NCI-H2081 treated with DMSO at 0.1 percent for 48 hours (cell line): ENCODE measurements around the gene HES5.
"Not testable (repeated sequence)": the region's sequence is repeated elsewhere in the genome, so short reads cannot be mapped to it uniquely, and the experiment has no call there.

Experiments used
- DNase-seq: peaks from one replicate; lab custom pipeline; 2025; lab: John Stamatoyannopoulos, UW

Gene HES5

GRCh38 chr1:2529784-2530512, at the start of gene HES5:
TSS of gene HES5 (minus strand) at chr1:2530263. CDS start at chr1:2530164, 99 bp downstream.
- DNase-seq: no peak

GRCh38 chr1:2578758-2579118, 48.7 kb upstream of the HES5 start:
- DNase-seq: no peak

- DNase-seq: not testable (repeated sequence)
Observed at GRCh38 chr1:2577565-2578075, 47.6 kb upstream of the HES5 start.

- no peak for DNase-seq
Observed at GRCh38 chr1:2575801-2576663, 46.0 kb upstream of the HES5 start.

GRCh38 chr1:2574350-2574749, 44.3 kb upstream of the HES5 start:
- DNase-seq: no peak

GRCh38 chr1:2573250-2573920, 43.3 kb upstream of the HES5 start:
- no peak for DNase-seq

- DNase-seq: no peak
Observed at GRCh38 chr1:2571348-2571747, 41.3 kb upstream of the HES5 start.

- no peak for DNase-seq
Observed at GRCh38 chr1:2570332-2570731, 40.3 kb upstream of the HES5 start.

- DNase-seq: not testable (repeated sequence)
Observed at GRCh38 chr1:2569703-2570102, 39.6 kb upstream of the HES5 start.

GRCh38 chr1:2569060-2569459, 39.0 kb upstream of the HES5 start:
- no peak for DNase-seq

GRCh38 chr1:2568187-2568816, 38.2 kb upstream of the HES5 start:
- not testable (repeated sequence) for DNase-seq

GRCh38 chr1:2567083-2567679, 37.1 kb upstream of the HES5 start:
- no peak for DNase-seq

- no peak for DNase-seq
Observed at GRCh38 chr1:2566101-2567045, 36.3 kb upstream of the HES5 start.

- DNase-seq: no peak
Observed at GRCh38 chr1:2564815-2565374, 34.8 kb upstream of the HES5 start.

GRCh38 chr1:2564006-2564814, 34.1 kb upstream of the HES5 start:
- no peak for DNase-seq

GRCh38 chr1:2563205-2563604, 33.1 kb upstream of the HES5 start:
- DNase-seq: no peak

GRCh38 chr1:2561898-2562895, 32.1 kb upstream of the HES5 start:
- DNase-seq: no peak

GRCh38 chr1:2561446-2561845, 31.4 kb upstream of the HES5 start:
- no peak for DNase-seq
